GM18511 (cell line): ENCODE measurements around the gene CPS1.

Experiments used
- ATAC-seq: cut with Tn5 transposase; IDR thresholded peaks from one replicate; pipeline ENCODE4 v1.9.1; 2021; ENCODE audit warnings: mild to moderate bottlenecking, moderate library complexity; ENCODE audit not compliant: unreplicated experiment

Gene CPS1

GRCh38 chr2:210604666-210605065 is 48.3 kb downstream of the CPS1 start:
- ATAC-seq, result no peak

GRCh38 chr2:210606001-210606400 is 49.6 kb downstream of the CPS1 start:
- no peak for ATAC-seq

GRCh38 chr2:210611466-210611865 is 55.1 kb downstream of the CPS1 start:
- ATAC-seq, result peak; percentile 72

GRCh38 chr2:210616074-210616473 is 59.7 kb downstream of the CPS1 start:
- ATAC-seq, result no peak

GRCh38 chr2:210617318-210617717 is 60.9 kb downstream of the CPS1 start:
- ATAC-seq, result no peak

GRCh38 chr2:210617732-210618330 is 61.4 kb downstream of the CPS1 start:
- ATAC-seq, result peak; percentile 90

- ATAC-seq, result no peak
Measured at GRCh38 chr2:210620456-210620855, 64.1 kb downstream of the CPS1 start.

GRCh38 chr2:210623506-210623905 is 67.1 kb downstream of the CPS1 start:
- no peak for ATAC-seq

GRCh38 chr2:210626849-210627248 is 70.5 kb downstream of the CPS1 start:
- ATAC-seq, result peak; percentile 55

- no peak for ATAC-seq
Measured at GRCh38 chr2:210630873-210631560, 74.6 kb downstream of the CPS1 start.

- ATAC-seq, result no peak
Measured at GRCh38 chr2:210633699-210634098, 77.3 kb downstream of the CPS1 start.

- no peak for ATAC-seq
Measured at GRCh38 chr2:210635257-210635656, 78.9 kb downstream of the CPS1 start.

- no peak for ATAC-seq
Measured at GRCh38 chr2:210642333-210642732, 85.9 kb downstream of the CPS1 start.

- no peak for ATAC-seq
Measured at GRCh38 chr2:210647151-210647550, 90.8 kb downstream of the CPS1 start.

- ATAC-seq, result no peak
Measured at GRCh38 chr2:210654091-210654490, 97.7 kb downstream of the CPS1 start.

- ATAC-seq, result no peak
Measured at GRCh38 chr2:210655229-210655975, 99.0 kb downstream of the CPS1 start.

- no peak for ATAC-seq
Measured at GRCh38 chr2:210657874-210658273, 101.5 kb downstream of the CPS1 start.

GRCh38 chr2:210660751-210661150 is 104.4 kb downstream of the CPS1 start:
- ATAC-seq, result no peak

- ATAC-seq, result no peak
Measured at GRCh38 chr2:210662560-210662959, 106.2 kb downstream of the CPS1 start.

- ATAC-seq, result no peak
Measured at GRCh38 chr2:210663631-210664089, 107.3 kb downstream of the CPS1 start.

GRCh38 chr2:210667711-210668110 is 111.3 kb downstream of the CPS1 start:
- ATAC-seq, result no peak

- no peak for ATAC-seq
Measured at GRCh38 chr2:210671065-210671464, 114.7 kb downstream of the CPS1 start.
